Measurements from ENCODE around the gene NCOA7.

DNA sequence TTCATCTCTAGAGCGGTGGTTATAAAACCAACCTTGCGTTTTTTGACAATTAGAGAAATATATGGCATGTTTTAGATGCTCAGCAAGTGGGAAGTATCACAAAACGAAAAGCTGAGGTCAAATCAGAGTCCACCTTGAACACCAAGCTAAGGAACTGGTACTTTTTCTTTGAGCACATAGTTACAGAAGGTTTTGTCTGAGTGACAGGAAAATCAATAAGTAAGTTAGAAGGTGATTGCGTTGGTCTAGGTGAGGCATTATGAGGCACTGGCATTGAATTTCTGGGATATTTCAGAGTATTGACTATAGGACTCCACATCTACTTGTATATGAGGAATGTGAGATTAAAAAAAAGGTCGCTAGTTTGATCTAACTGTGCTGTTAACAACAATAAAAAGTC, 165.2 kb downstream of the NCOA7 start:
- TF ChIP-seq, protein P1, sequence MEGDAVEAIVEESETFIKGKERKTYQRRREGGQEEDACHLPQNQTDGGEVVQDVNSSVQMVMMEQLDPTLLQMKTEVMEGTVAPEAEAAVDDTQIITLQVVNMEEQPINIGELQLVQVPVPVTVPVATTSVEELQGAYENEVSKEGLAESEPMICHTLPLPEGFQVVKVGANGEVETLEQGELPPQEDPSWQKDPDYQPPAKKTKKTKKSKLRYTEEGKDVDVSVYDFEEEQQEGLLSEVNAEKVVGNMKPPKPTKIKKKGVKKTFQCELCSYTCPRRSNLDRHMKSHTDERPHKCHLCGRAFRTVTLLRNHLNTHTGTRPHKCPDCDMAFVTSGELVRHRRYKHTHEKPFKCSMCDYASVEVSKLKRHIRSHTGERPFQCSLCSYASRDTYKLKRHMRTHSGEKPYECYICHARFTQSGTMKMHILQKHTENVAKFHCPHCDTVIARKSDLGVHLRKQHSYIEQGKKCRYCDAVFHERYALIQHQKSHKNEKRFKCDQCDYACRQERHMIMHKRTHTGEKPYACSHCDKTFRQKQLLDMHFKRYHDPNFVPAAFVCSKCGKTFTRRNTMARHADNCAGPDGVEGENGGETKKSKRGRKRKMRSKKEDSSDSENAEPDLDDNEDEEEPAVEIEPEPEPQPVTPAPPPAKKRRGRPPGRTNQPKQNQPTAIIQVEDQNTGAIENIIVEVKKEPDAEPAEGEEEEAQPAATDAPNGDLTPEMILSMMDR (IDR thresholded peaks at IDR 0.05; ENCODE audit: insufficient read depth, low read length): no peak
- no peak for TF ChIP-seq POLR2AphosphoS5 (IDR thresholded peaks at IDR 0.05; ENCODE audit: low read depth)
- TF ChIP-seq, protein P2, sequence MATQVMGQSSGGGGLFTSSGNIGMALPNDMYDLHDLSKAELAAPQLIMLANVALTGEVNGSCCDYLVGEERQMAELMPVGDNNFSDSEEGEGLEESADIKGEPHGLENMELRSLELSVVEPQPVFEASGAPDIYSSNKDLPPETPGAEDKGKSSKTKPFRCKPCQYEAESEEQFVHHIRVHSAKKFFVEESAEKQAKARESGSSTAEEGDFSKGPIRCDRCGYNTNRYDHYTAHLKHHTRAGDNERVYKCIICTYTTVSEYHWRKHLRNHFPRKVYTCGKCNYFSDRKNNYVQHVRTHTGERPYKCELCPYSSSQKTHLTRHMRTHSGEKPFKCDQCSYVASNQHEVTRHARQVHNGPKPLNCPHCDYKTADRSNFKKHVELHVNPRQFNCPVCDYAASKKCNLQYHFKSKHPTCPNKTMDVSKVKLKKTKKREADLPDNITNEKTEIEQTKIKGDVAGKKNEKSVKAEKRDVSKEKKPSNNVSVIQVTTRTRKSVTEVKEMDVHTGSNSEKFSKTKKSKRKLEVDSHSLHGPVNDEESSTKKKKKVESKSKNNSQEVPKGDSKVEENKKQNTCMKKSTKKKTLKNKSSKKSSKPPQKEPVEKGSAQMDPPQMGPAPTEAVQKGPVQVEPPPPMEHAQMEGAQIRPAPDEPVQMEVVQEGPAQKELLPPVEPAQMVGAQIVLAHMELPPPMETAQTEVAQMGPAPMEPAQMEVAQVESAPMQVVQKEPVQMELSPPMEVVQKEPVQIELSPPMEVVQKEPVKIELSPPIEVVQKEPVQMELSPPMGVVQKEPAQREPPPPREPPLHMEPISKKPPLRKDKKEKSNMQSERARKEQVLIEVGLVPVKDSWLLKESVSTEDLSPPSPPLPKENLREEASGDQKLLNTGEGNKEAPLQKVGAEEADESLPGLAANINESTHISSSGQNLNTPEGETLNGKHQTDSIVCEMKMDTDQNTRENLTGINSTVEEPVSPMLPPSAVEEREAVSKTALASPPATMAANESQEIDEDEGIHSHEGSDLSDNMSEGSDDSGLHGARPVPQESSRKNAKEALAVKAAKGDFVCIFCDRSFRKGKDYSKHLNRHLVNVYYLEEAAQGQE (IDR thresholded peaks at IDR 0.05; ENCODE audit: insufficient replicate concordance, low read depth): no peak

All from HL-60 (cell line).